Neuronal stem cell (in vitro differentiated cells): ENCODE results near the gene POGLUT2.
A peak's percentile ranks its signal among the peaks of the same experiment; 100 is the strongest.

Experiments used
- DNase-seq: peaks from one replicate; pipeline ENCODE4 v3.0.0-alpha.2; 2013; ENCODE audit warnings: low spot score
- H2AFZ ChIP-seq: one replicate; pipeline ENCODE4 v1.6.1; 2013; ENCODE audit warnings: mild to moderate bottlenecking, low read length, inconsistent platforms
- H2AK5ac ChIP-seq: 2 replicates; pipeline ENCODE4 v1.6.1; 2013; ENCODE audit warnings: low read depth, mild to moderate bottlenecking, inconsistent platforms, low read length, moderate library complexity, mixed read lengths
- H2BK120ac ChIP-seq: 2 replicates; pipeline ENCODE4 v1.6.1; 2013; ENCODE audit warnings: low read depth, mild to moderate bottlenecking, inconsistent platforms, low read length, moderate library complexity, mixed read lengths
- H2BK12ac ChIP-seq: one replicate; pipeline ENCODE4 v1.6.1; 2013; ENCODE audit warnings: low read length, inconsistent platforms
- H2BK15ac ChIP-seq: 2 replicates; pipeline ENCODE4 v1.6.1; 2013; ENCODE audit warnings: mild to moderate bottlenecking, low read length, inconsistent platforms, mixed read lengths
- H2BK5ac ChIP-seq: one replicate; pipeline ENCODE4 v1.6.1; 2013; ENCODE audit warnings: inconsistent platforms, mild to moderate bottlenecking, low read length, moderate library complexity
- H3K14ac ChIP-seq: one replicate; pipeline ENCODE4 v1.6.1; 2013; ENCODE audit warnings: low read length, inconsistent platforms
- H3K18ac ChIP-seq: 2 replicates; pipeline ENCODE4 v1.6.1; 2013; ENCODE audit warnings: low read length, inconsistent platforms
- H3K23ac ChIP-seq: 2 replicates; pipeline ENCODE4 v1.6.1; 2013; ENCODE audit warnings: low read depth, mild to moderate bottlenecking, mixed read lengths, low read length, inconsistent platforms; ENCODE audit not compliant: poor library complexity
- H3K27ac ChIP-seq: replicated peaks from 3 replicates; pipeline ENCODE4 v1.5.1; 2013; ENCODE audit warnings: low read length, inconsistent platforms
- H3K27me3 ChIP-seq, 3 experiments: 2 replicates each; pipeline ENCODE4 v1.6.1; 2013; ENCODE audit warnings: low read length in 3 of 3, mild to moderate bottlenecking in 2 of 3, inconsistent platforms in 1 of 3, low read depth in 1 of 3, mixed read lengths in 1 of 3, moderate library complexity in 1 of 3; ENCODE audit not compliant: control insufficient read depth in 3 of 3, insufficient read depth in 3 of 3
- H3K36me3 ChIP-seq, 2 donors: replicated peaks in 1 of 2; 2 replicates each; pipeline ENCODE4 v1.6.1; 2013; ENCODE audit warnings: low read length in 2 of 2; ENCODE audit not compliant: control insufficient read depth in 2 of 2, insufficient read depth in 2 of 2
- H3K4ac ChIP-seq: 2 replicates; pipeline ENCODE4 v1.6.1; 2013; ENCODE audit warnings: inconsistent platforms, mild to moderate bottlenecking, low read length, moderate library complexity
- H3K4me1 ChIP-seq, 2 donors: 1 replicate in 1 of 2; 2 replicates in 1 of 2; pipeline ENCODE4 v1.6.1; 2013; ENCODE audit warnings: low read length in 2 of 2, low read depth in 1 of 2; ENCODE audit not compliant: control insufficient read depth in 2 of 2, insufficient read depth in 1 of 2
- H3K4me2 ChIP-seq: one replicate; pipeline ENCODE4 v1.6.1; 2013; ENCODE audit warnings: mild to moderate bottlenecking, low read length, inconsistent platforms; ENCODE audit not compliant: insufficient read depth, poor library complexity, severe bottlenecking
- H3K4me3 ChIP-seq, 2 donors: 2 replicates each; pipeline ENCODE4 v1.5.1; 2013; ENCODE audit warnings: low read length in 2 of 2, mild to moderate bottlenecking in 2 of 2, inconsistent platforms in 1 of 2, moderate library complexity in 1 of 2
- H3K79me1 ChIP-seq: one replicate; pipeline ENCODE4 v1.6.1; 2013; ENCODE audit warnings: low read depth, mild to moderate bottlenecking, inconsistent platforms, low read length, moderate library complexity
- H3K9ac ChIP-seq: one replicate; pipeline ENCODE4 v1.6.1; 2013; ENCODE audit warnings: mild to moderate bottlenecking, low read depth, low read length, inconsistent platforms; ENCODE audit not compliant: poor library complexity
- H3K9me3 ChIP-seq, 2 donors: replicated peaks in 1 of 2; 2 replicates each; pipeline versions ENCODE3 to v1.6.1; 2013; ENCODE audit warnings: low read length in 2 of 2, mild to moderate bottlenecking in 2 of 2, inconsistent platforms in 1 of 2, low read depth in 1 of 2, mixed read lengths in 1 of 2, moderate library complexity in 1 of 2; ENCODE audit not compliant: control insufficient read depth in 2 of 2, insufficient read depth in 1 of 2
- H4K8ac ChIP-seq: one replicate; pipeline ENCODE4 v1.6.1; 2013; ENCODE audit warnings: low read depth, mild to moderate bottlenecking, inconsistent platforms, low read length, moderate library complexity
- H4K91ac ChIP-seq: one replicate; pipeline ENCODE4 v1.6.1; 2013; ENCODE audit warnings: low read length, low read depth, mild to moderate bottlenecking, inconsistent platforms; ENCODE audit not compliant: poor library complexity
- WGBS, 2 donors: extraction: QIAGEN DNeasy Blood & Tissue Kit; methylation state at CpG; one replicate each; pipeline ENCODE4 v1.1.7; 2013; ENCODE audit warnings: missing lambda C conversion rate in 2 of 2, mixed read lengths in 1 of 2; ENCODE audit not compliant: insufficient read length in 2 of 2, insufficient replicate concordance in 1 of 2; ENCODE audit errors: extremely low coverage in 2 of 2; 5-methylcytosine and 5-hydroxymethylcytosine counted together

Gene POGLUT2

GRCh38 chr13:102815788-102816187 lies 17.0 kb upstream of the POGLUT2 start:
- H3K36me3 ChIP-seq: peaks cover 0 to 47% of the 10 kb centered on the region in 2 donors
- no peaks in the 10 kb centered on the region for H3K79me1 ChIP-seq
- no peak overlapping the region for H2AFZ ChIP-seq
- no CpG with 5 or more reads among the region's 5 CpGs for WGBS, 2 donors
- H2BK120ac ChIP-seq: no peak overlapping the region
- H4K91ac ChIP-seq: no peak overlapping the region
- no peak overlapping the region for H3K4me3 ChIP-seq
- no peak overlapping the region for H3K18ac ChIP-seq
- H3K4me1 ChIP-seq: peaks cover 0 to 6% of the 10 kb centered on the region in 2 donors
- H3K23ac ChIP-seq: no peak overlapping the region
- H4K8ac ChIP-seq: no peak overlapping the region
- no peak overlapping the region for H2BK15ac ChIP-seq
- no peak overlapping the region for H2BK5ac ChIP-seq
- H2AK5ac ChIP-seq: no peak overlapping the region
- peaks cover 0 to 12% of the 10 kb centered on the region in 2 donors for H3K9me3 ChIP-seq
- no peak overlapping the region for H3K4ac ChIP-seq
- H3K27ac ChIP-seq: no peak overlapping the region
- H3K14ac ChIP-seq: no peak overlapping the region
- no peak for DNase-seq
- no peak overlapping the region for H3K9ac ChIP-seq
- no peak overlapping the region for H3K4me2 ChIP-seq
- no peaks in the 10 kb centered on the region for H3K27me3 ChIP-seq
- H2BK12ac ChIP-seq: no peak overlapping the region

- Histone ChIP-seq H3K9ac (no peak overlapping the region), H3K23ac (no peak overlapping the region), H4K8ac (no peak overlapping the region), H3K9me3 (peaks cover 0 to 21% of the 10 kb centered on the region in 2 donors), H3K27ac (no peak overlapping the region), H3K4ac (no peak overlapping the region), H3K36me3 (peaks cover 0 to 39% of the 10 kb centered on the region in 2 donors), H4K91ac (no peak overlapping the region), H3K4me3 (no peak overlapping the region), H3K4me1 (peaks cover 0 to 6% of the 10 kb centered on the region in 2 donors), H3K18ac (no peak overlapping the region), H2AFZ (no peak overlapping the region), H3K27me3 (no peaks in the 10 kb centered on the region), H2BK120ac (no peak overlapping the region), H2AK5ac (no peak overlapping the region), H2BK5ac (no peak overlapping the region), H2BK15ac (no peak overlapping the region), H3K4me2 (no peak overlapping the region), H2BK12ac (no peak overlapping the region), H3K79me1 (no peaks in the 10 kb centered on the region), H3K14ac (no peak overlapping the region)
- DNase-seq: no peak
- WGBS, 2 donors: no CpG with 5 or more reads among the region's 6 CpGs
These were observed 16.0 kb upstream of the POGLUT2 start for GRCh38 chr13:102814793-102815192.

GRCh38 chr13:102814025-102814607 lies 15.3 kb upstream of the POGLUT2 start:
- Histone ChIP-seq H3K9ac (no peak overlapping the region), H3K9me3 (peaks cover 0 to 21% of the 10 kb centered on the region in 2 donors), H2BK15ac (no peak overlapping the region), H2AK5ac (no peak overlapping the region), H3K18ac (no peak overlapping the region), H3K23ac (no peak overlapping the region), H2AFZ (no peak overlapping the region), H4K8ac (no peak overlapping the region), H3K4me1 (peaks cover 0 to 6% of the 10 kb centered on the region in 2 donors), H2BK12ac (no peak overlapping the region), H3K27ac (no peak overlapping the region), H2BK5ac (no peak overlapping the region), H3K27me3 (no peaks in the 10 kb centered on the region), H3K79me1 (no peaks in the 10 kb centered on the region), H3K36me3 (peaks cover 0 to 37% of the 10 kb centered on the region in 2 donors), H4K91ac (no peak overlapping the region), H3K4ac (no peak overlapping the region), H3K4me3 (no peak overlapping the region), H3K4me2 (no peak overlapping the region), H3K14ac (no peak overlapping the region), H2BK120ac (no peak overlapping the region)
- no peak for DNase-seq
- no CpG with 5 or more reads among the region's 7 CpGs for WGBS, 2 donors

DNA sequence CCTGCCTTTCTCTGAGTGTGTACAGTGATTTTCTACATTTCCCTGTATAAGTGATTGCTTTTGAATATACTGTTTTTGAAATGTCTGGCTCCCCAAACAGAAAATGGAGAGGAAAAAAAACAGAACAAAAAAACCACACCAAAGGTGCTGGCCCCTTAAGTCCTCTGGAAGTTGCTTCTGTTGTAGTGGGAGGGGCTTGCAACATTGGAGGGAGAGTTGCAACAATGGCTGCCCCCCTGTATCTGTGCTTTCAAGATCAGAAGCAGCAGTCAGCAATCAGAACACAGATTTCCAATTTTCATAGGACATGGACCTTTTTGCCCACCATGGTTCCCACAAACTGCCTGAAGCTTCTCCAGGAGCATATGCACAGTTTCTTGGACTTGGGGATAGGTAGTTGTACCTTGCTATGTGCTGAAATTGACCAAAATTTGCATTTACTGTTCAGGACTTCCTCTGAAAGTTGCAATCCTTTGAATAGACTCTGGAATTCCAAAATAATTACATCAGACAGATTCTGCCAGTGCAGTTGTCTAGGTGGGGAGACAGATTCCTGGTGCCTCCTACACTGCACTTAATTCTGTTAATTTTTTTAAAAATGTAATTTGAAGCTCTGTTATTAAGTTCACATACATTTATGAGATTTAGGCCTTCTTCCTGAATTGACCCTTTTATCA lies 14.0 kb upstream of the POGLUT2 start:
- H3K9me3 ChIP-seq: peaks cover 0 to 21% of the 10 kb centered on the region in 2 donors
- H3K23ac ChIP-seq: no peak overlapping the region
- H2BK5ac ChIP-seq: no peak overlapping the region
- peak overlapping the region; percentile 82 for H2AFZ ChIP-seq
- no peak overlapping the region for H2BK15ac ChIP-seq
- peaks cover 0 to 37% of the 10 kb centered on the region in 2 donors for H3K36me3 ChIP-seq
- no peak overlapping the region for H3K18ac ChIP-seq
- H4K91ac ChIP-seq: no peak overlapping the region
- no peak overlapping the region for H3K9ac ChIP-seq
- H3K27me3 ChIP-seq: no peaks in the 10 kb centered on the region
- H2BK12ac ChIP-seq: no peak overlapping the region
- no peak overlapping the region for H2AK5ac ChIP-seq
- no peak overlapping the region for H3K14ac ChIP-seq
- H3K4me2 ChIP-seq: no peak overlapping the region
- no peak overlapping the region for H2BK120ac ChIP-seq
- no peak overlapping the region for H4K8ac ChIP-seq
- no peak overlapping the region for H3K27ac ChIP-seq
- peaks cover 0 to 6% of the 10 kb centered on the region in 2 donors for H3K4me1 ChIP-seq
- no peaks in the 10 kb centered on the region for H3K79me1 ChIP-seq
- no peak overlapping the region for H3K4me3 ChIP-seq
- no peak for DNase-seq
- H3K4ac ChIP-seq: no peak overlapping the region
